OCI-LY3 (cell line): ENCODE data around the gene SLC7A6OS.

Experiments
- CTCF ChIP-seq: fragments of 200-600, 300-600 bp; sonication (generic); IDR thresholded peaks from 2 replicates; pipeline ENCODE4 v1.5.1; 2014; ENCODE audit warnings: antibody characterized with exemption, low read length, low read depth
- EZH2phosphoT487 ChIP-seq: fragments of 200-600 bp; shearing (Covaris generic); IDR thresholded peaks from 2 replicates; pipeline ENCODE4 v1.6.1; 2018; ENCODE audit warnings: antibody characterized with exemption, mixed run types, low read depth

- TF ChIP-seq CTCF (no peak), EZH2phosphoT487 (no peak)
Measured at GRCh38 chr16:68300734-68301459, 9.8 kb downstream of the SLC7A6OS start.
